DOHH2 (cell line): ENCODE data around the gene ZNF366.

Experiments used
- H3F3A ChIP-seq: fragments of 200-600 bp; sonication (generic), shearing (Covaris generic); 2 replicates; pipeline ENCODE4 v1.6.0; 2016; ENCODE audit warnings: antibody characterized with exemption, mild to moderate bottlenecking; ENCODE audit not compliant: control insufficient read depth, insufficient read depth
- H3K27ac ChIP-seq: fragments of 200-600 bp; sonication (generic); 2 replicates; pipeline ENCODE4 v1.5.1; 2014; ENCODE audit warnings: low read depth, mild to moderate bottlenecking, low read length, moderate library complexity
- H3K27me3 ChIP-seq: fragments of 200-600 bp; sonication (generic); 2 replicates; pipeline ENCODE4 v1.6.1; 2014; ENCODE audit warnings: mild to moderate bottlenecking, low read length, mixed read lengths; ENCODE audit not compliant: control insufficient read depth
- H3K36me3 ChIP-seq: fragments of 200-600 bp; sonication (generic); 2 replicates; pipeline ENCODE4 v1.6.1; 2014; ENCODE audit warnings: mild to moderate bottlenecking, low read length, moderate library complexity, mixed read lengths; ENCODE audit not compliant: control insufficient read depth
- H3K4me1 ChIP-seq: fragments of 200-600 bp; sonication (generic); 2 replicates; pipeline ENCODE4 v1.6.1; 2014; ENCODE audit warnings: mild to moderate bottlenecking, low read length, mixed read lengths; ENCODE audit not compliant: control insufficient read depth
- H3K4me2 ChIP-seq: fragments of 200-600 bp; sonication (generic); 2 replicates; pipeline ENCODE4 v1.6.0; 2014; ENCODE audit warnings: mild to moderate bottlenecking, low read length, moderate library complexity
- H3K4me3 ChIP-seq: fragments of 200-600 bp; sonication (generic); 2 replicates; pipeline ENCODE4 v1.5.1; 2014; ENCODE audit warnings: mild to moderate bottlenecking, low read length, mixed read lengths
- H3K79me2 ChIP-seq: fragments of 200-600 bp; sonication (generic); 2 replicates; pipeline ENCODE4 v1.6.1; 2014; ENCODE audit warnings: mild to moderate bottlenecking, low read length, mixed read lengths; ENCODE audit not compliant: control insufficient read depth
- H3K9me2 ChIP-seq: fragments of 200-600 bp; sonication (generic); replicated peaks from 2 replicates; pipeline ENCODE4 v1.6.1; 2014; ENCODE audit warnings: mild to moderate bottlenecking, low read length, mixed read lengths; ENCODE audit not compliant: control insufficient read depth
- H3K9me3 ChIP-seq: fragments of 200-600 bp; sonication (generic); 2 replicates; pipeline ENCODE4 v1.6.1; 2014; ENCODE audit warnings: antibody characterized with exemption, low read length, mixed read lengths; ENCODE audit not compliant: control insufficient read depth, insufficient read depth
- H4K20me1 ChIP-seq: fragments of 200-600 bp; sonication (generic); 2 replicates; pipeline ENCODE4 v1.6.0; 2014; ENCODE audit warnings: low read depth, mild to moderate bottlenecking, antibody characterized with exemption, low read length, moderate library complexity; ENCODE audit not compliant: control insufficient read depth, insufficient read depth
- CTCF ChIP-seq: fragments of 200-600 bp; sonication (generic); IDR thresholded peaks from one replicate; pipeline ENCODE4 v1.5.1; 2014; ENCODE audit warnings: antibody characterized with exemption, mild to moderate bottlenecking, low read depth, low read length; ENCODE audit not compliant: poor library complexity, severe bottlenecking
- EZH2phosphoT487 ChIP-seq: fragments of 200-600 bp; sonication (generic); IDR thresholded peaks from 2 replicates; pipeline ENCODE4 v1.6.1; 2017; ENCODE audit warnings: borderline replicate concordance, mild to moderate bottlenecking, antibody characterized with exemption, low read length, moderate library complexity, mixed read lengths

The ZNF366 gene

GRCh38 chr5:72474516-72474915 is 32.7 kb downstream of the ZNF366 start:
- Histone ChIP-seq H3K4me2 (no peak overlapping the region), H3K9me3 (no peaks in the 10 kb centered on the region), H3K4me3 (no peak overlapping the region), H3K79me2 (no peaks in the 10 kb centered on the region), H3K4me1 (no peaks in the 10 kb centered on the region), H3K36me3 (no peaks in the 10 kb centered on the region), H3K9me2 (no peaks in the 10 kb centered on the region), H3F3A (no peaks in the 10 kb centered on the region), H4K20me1 (no peaks in the 10 kb centered on the region), H3K27ac (no peak overlapping the region), H3K27me3 (peaks cover 30% of the 10 kb centered on the region)
- TF ChIP-seq CTCF (no peak), EZH2phosphoT487 (no peak)

GRCh38 chr5:72474046-72474500 is 33.1 kb downstream of the ZNF366 start:
- no peak overlapping the region for H3K4me3 ChIP-seq
- no peak for TF ChIP-seq CTCF
- TF ChIP-seq EZH2phosphoT487 = no peak
- H3K9me3 ChIP-seq = no peaks in the 10 kb centered on the region
- no peaks in the 10 kb centered on the region for H4K20me1 ChIP-seq
- H3K36me3 ChIP-seq = no peaks in the 10 kb centered on the region
- no peaks in the 10 kb centered on the region for H3K79me2 ChIP-seq
- no peaks in the 10 kb centered on the region for H3K4me1 ChIP-seq
- peaks cover 30% of the 10 kb centered on the region for H3K27me3 ChIP-seq
- H3K27ac ChIP-seq = no peak overlapping the region
- H3K9me2 ChIP-seq = no peaks in the 10 kb centered on the region
- no peaks in the 10 kb centered on the region for H3F3A ChIP-seq
- no peak overlapping the region for H3K4me2 ChIP-seq

- Histone ChIP-seq H3K36me3 (no peaks in the 10 kb centered on the region), H3K9me2 (no peaks in the 10 kb centered on the region), H3K4me2 (no peak overlapping the region), H3K27me3 (peaks cover 33% of the 10 kb centered on the region), H3K9me3 (no peaks in the 10 kb centered on the region), H3K79me2 (no peaks in the 10 kb centered on the region), H3F3A (no peaks in the 10 kb centered on the region), H3K4me1 (no peaks in the 10 kb centered on the region), H3K27ac (no peak overlapping the region), H4K20me1 (no peaks in the 10 kb centered on the region), H3K4me3 (no peak overlapping the region)
- TF ChIP-seq CTCF (no peak), EZH2phosphoT487 (no peak)
Observed at GRCh38 chr5:72472666-72473422, 34.4 kb downstream of the ZNF366 start.
